ENCODE results near the gene SRGAP1. TPM values are rescaled to one million over a fixed set of nuclear protein-coding genes. Genes with fewer than 3 reads are reported as not detected.
"Not testable (repeated sequence)": the region's sequence is repeated elsewhere in the genome, so short reads cannot be mapped to it uniquely, and the experiment has no call there.

SRGAP1 gene
- polyA plus RNA-seq, 1 experiment, result 24.9 TPM

DNA sequence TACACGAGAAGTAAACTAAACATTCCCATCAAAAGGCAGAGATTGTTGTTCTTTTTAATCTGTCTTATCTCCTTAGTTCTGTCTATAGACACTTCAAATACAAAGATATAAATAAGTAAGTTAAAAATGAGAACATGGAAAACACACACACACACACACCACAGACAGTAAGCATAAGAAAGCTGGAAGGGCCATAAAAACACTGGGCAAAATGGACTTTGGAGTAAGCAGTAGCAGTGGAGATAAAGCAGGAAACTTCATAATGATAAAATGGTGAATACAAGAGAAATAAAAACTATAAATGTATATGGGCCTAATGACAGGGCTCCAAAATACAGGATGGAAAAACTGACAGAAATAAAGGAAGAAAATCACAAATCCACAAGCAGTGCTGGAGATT is 345.0 kb downstream of the SRGAP1 start:
- Histone ChIP-seq H3K27me3 (ENCODE audit: control insufficient read depth, insufficient read depth, low read length) (no peaks in the 10 kb centered on the region), H3K9me3 (ENCODE audit: control insufficient read depth, insufficient read depth, low read length) (no peaks in the 10 kb centered on the region), H3K4me3 (ENCODE audit: low read depth, low read length) (no peak overlapping the region), H3K27ac (ENCODE audit: low read depth, low read length) (no peak overlapping the region)
- ChIA-PET POLR2A (no interaction called here), CTCF (no interaction called here)
- DNase-seq (ENCODE audit: low read depth, low spot score), result no peak
- TF ChIP-seq, protein P1, sequence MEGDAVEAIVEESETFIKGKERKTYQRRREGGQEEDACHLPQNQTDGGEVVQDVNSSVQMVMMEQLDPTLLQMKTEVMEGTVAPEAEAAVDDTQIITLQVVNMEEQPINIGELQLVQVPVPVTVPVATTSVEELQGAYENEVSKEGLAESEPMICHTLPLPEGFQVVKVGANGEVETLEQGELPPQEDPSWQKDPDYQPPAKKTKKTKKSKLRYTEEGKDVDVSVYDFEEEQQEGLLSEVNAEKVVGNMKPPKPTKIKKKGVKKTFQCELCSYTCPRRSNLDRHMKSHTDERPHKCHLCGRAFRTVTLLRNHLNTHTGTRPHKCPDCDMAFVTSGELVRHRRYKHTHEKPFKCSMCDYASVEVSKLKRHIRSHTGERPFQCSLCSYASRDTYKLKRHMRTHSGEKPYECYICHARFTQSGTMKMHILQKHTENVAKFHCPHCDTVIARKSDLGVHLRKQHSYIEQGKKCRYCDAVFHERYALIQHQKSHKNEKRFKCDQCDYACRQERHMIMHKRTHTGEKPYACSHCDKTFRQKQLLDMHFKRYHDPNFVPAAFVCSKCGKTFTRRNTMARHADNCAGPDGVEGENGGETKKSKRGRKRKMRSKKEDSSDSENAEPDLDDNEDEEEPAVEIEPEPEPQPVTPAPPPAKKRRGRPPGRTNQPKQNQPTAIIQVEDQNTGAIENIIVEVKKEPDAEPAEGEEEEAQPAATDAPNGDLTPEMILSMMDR (IDR thresholded peaks at IDR 0.05; ENCODE audit: low read depth, low read length), result no peak

DNA sequence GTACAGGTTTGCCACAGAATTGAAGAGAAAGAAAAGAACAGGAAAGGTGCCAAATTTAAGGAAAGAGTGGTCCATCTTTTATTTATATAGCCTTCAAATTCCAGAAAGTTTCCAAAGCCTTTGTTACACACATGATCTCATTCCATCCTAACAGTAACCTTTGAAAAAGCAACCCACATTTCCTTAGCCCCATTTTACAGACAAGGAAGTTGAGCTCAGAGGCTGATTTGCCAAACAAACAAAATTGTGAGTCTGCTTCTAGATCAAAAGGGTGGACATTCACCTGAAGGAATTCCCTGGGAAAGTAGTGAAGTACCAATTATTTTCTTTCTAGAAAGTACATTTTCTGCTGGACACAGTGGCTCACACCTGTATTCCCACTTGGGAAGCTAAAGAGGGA is 345.6 kb downstream of the SRGAP1 start:
- Histone ChIP-seq H3K9me3 (ENCODE audit: control insufficient read depth, insufficient read depth, low read length) (no peaks in the 10 kb centered on the region), H3K27ac (ENCODE audit: low read depth, low read length) (no peak overlapping the region), H3K27me3 (ENCODE audit: control insufficient read depth, insufficient read depth, low read length) (no peaks in the 10 kb centered on the region), H3K4me3 (ENCODE audit: low read depth, low read length) (no peak overlapping the region)
- CTCF ChIA-PET, result no interaction called here
- TF ChIP-seq, protein P1 (IDR thresholded peaks at IDR 0.05; ENCODE audit: low read depth, low read length), result no peak
- no peak for DNase-seq (ENCODE audit: low read depth, low spot score)
- POLR2A ChIA-PET, result interaction anchor here (0.6 kb wide), 1 partner anchor 28 kb away, joined by 4 read pairs; no protein-coding TSS in a partner anchor

DNA sequence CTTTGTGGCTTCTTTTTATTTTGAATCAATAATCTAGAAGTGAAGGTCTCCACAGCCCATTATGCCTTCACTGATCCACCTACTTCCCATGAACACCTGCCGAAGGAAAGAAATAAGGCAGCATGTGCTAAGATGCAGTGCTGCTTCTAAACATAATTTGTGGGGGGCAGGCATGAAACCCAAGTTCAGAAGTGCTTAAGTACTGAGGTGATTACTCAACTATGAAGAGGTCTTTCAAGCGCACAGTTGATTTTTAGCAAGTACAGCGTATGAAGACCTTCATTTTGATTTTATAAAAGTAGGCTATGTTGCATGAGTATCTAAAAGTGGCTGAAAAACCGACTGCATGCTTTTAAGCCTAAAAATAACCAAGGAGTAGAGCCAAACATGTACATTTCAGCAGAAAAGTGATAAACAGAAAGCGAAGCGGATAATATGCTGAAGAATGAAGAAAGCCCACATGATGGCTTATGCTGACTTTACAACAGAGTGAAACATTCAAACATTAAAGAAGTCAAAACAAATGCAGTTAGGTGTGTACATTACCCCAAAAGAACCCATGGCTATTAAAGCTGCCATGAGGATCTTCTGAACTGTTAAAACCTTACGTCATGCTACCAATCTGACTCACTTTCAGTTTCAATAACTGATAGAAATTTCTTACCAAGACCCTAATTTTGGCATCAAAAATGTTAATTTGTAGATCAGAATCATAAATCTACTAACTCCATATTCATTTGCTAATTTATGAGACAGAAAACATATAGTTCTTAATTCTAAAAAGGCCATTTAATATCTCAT is 348.3 kb downstream of the SRGAP1 start:
- TF ChIP-seq, protein P1 (IDR thresholded peaks at IDR 0.05; ENCODE audit: low read depth, low read length), result no peak
- DNase-seq (ENCODE audit: low read depth, low spot score), result no peak
- ChIA-PET POLR2A (no interaction called here), CTCF (no interaction called here)
- Histone ChIP-seq H3K9me3 (ENCODE audit: control insufficient read depth, insufficient read depth, low read length) (no peaks in the 10 kb centered on the region), H3K27ac (ENCODE audit: low read depth, low read length) (no peak overlapping the region), H3K4me3 (ENCODE audit: low read depth, low read length) (no peak overlapping the region), H3K27me3 (ENCODE audit: control insufficient read depth, insufficient read depth, low read length) (no peaks in the 10 kb centered on the region)

DNA sequence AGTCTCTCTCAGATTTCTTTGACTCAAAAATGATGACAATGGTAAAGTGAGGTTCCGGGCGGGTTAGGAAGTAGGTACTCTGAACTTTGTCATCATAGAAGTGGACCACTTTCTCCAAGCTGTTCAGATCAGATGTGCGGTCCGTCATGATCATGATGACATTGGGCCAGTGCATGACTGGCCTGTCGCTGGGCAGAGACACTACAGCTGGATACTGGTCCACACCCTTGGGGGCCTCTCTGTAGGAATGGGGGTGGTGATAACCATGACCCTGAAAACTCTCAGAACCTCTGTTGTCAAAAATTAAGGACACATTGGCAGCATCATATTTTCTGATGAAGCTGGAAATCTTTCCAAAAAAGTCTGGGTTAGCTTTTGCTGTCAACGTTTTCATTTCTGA is 349.4 kb downstream of the SRGAP1 start:
- no peaks in the 10 kb centered on the region for H3K9me3 ChIP-seq (ENCODE audit: control insufficient read depth, insufficient read depth, low read length)
- ChIA-PET CTCF (interaction anchor here (0.6 kb wide), 1 partner anchor 162 kb away, joined by 3 read pairs; no protein-coding TSS in a partner anchor), POLR2A (no interaction called here)
- no peak overlapping the region for H3K4me3 ChIP-seq (ENCODE audit: low read depth, low read length)
- no peaks in the 10 kb centered on the region for H3K27me3 ChIP-seq (ENCODE audit: control insufficient read depth, insufficient read depth, low read length)
- no peak overlapping the region for H3K27ac ChIP-seq (ENCODE audit: low read depth, low read length)
- TF ChIP-seq, protein P1 (IDR thresholded peaks at IDR 0.05; ENCODE audit: low read depth, low read length), result no peak
- DNase-seq (ENCODE audit: low read depth, low spot score), result no peak

DNA sequence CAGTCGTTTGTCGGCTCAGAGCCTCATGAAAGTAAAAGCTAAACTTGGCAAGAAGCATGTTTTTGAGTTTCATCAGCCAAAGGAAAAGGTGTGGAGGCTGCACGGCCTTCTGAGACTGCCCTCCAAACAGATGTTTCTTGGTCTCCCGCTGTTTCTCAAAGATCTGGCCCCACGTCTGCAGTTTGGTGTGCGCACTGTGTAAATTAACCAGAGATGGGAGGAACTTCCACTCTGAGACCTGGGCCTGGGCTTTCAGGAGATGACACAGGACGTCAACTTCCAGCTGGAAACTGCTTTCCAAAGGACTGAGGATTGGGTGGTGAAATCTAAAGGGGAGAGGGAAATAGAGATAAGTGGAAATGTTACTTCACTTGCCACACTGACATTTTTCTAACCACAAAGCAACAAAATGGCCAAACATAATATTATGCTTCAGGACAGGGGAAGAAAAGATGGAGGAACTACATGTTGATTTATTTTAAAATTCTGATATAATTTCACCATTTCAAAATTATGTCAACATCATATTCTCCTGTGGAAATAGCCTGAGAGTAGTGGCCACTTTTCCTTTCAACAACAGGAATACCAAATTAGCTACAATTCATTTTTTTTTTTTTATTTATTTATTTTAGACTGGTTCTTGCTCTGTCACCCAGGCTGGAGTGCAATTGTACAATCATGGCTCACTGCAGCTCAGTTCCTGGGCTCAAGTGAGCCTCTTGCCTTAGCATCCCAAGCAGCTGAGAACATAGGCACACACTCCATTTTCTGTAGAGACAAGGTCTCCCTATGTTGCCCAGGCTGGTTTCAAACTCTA is 350.0 kb downstream of the SRGAP1 start:
- H3K27me3 ChIP-seq (ENCODE audit: control insufficient read depth, insufficient read depth, low read length), result no peaks in the 10 kb centered on the region
- POLR2A ChIA-PET, result no interaction called here
- DNase-seq (ENCODE audit: low read depth, low spot score), result no peak
- no peaks in the 10 kb centered on the region for H3K9me3 ChIP-seq (ENCODE audit: control insufficient read depth, insufficient read depth, low read length)
- TF ChIP-seq, protein P1 (IDR thresholded peaks at IDR 0.05; ENCODE audit: low read depth, low read length), result no peak
- no peak overlapping the region for H3K27ac ChIP-seq (ENCODE audit: low read depth, low read length)
- no peak overlapping the region for H3K4me3 ChIP-seq (ENCODE audit: low read depth, low read length)
- CTCF ChIA-PET, result interaction anchor here (0.6 kb wide), 1 partner anchor 162 kb away, joined by 3 read pairs; no protein-coding TSS in a partner anchor

DNA sequence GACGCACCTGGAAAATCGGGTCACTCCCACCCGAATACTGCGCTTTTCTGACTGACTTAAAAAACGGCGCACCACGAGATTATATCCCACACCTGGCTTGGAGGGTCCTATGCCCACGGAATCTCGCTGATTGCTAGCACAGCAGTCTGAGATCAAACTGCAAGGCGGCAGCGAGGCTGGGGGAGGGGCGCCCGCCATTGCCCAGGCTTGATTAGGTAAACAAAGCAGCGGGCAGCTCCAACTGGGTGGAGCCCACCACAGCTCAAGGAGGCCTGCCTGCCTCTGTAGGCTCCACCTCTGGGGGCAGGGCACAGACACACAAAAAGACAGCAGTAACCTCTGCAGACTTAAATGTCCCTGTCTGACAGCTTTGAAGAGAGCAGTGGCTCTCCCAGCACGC is 351.3 kb downstream of the SRGAP1 start:
- H3K4me3 ChIP-seq (ENCODE audit: low read depth, low read length); H3K9me3 ChIP-seq (ENCODE audit: control insufficient read depth, insufficient read depth, low read length); CTCF ChIA-PET; H3K27ac ChIP-seq (ENCODE audit: low read depth, low read length); POLR2A ChIA-PET; DNase-seq (ENCODE audit: low read depth, low spot score); H3K27me3 ChIP-seq (ENCODE audit: control insufficient read depth, insufficient read depth, low read length): not testable (repeated sequence)

Data from AG04450 (cell line).